Breast epithelium (tissue), 3 donors: Measurements from ENCODE around the gene JCAD.

Experiments
- POLR2A ChIP-seq: fragments of 450-650 bp; IDR thresholded peaks from one replicate; pipeline ENCODE4 v1.6.1; 2016; ENCODE audit warnings: antibody characterized with exemption, mild to moderate bottlenecking, moderate library complexity
- TF ChIP-seq, protein P1 (sequence below), 3 donors: fragments of 450-650 bp; IDR thresholded peaks; one replicate each; pipeline ENCODE4 v1.5.1; 2016 to 2017; ENCODE audit warnings: antibody characterized with exemption in 3 of 3, mild to moderate bottlenecking in 3 of 3, moderate library complexity in 3 of 3

DNA sequence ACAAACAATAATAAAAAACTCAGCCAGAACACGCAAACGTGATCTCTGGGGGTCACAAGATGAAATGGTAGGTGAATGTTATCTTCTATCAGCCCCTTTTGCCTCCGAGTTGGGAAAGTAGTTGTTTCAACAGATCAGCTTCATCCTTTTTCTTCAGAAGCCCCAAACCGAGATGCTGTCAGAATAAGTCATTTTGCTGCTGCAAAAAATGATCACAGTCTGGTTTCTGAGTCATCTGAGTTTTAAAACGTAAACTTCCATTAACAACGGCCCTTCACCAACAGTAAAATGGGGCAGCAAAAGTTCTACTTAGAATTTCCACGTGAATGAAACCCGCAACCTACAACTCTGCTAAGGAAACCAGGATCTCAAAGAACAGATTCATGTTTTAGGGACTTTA lies 44.9 kb downstream of the JCAD start:
- TF ChIP-seq, protein P1, sequence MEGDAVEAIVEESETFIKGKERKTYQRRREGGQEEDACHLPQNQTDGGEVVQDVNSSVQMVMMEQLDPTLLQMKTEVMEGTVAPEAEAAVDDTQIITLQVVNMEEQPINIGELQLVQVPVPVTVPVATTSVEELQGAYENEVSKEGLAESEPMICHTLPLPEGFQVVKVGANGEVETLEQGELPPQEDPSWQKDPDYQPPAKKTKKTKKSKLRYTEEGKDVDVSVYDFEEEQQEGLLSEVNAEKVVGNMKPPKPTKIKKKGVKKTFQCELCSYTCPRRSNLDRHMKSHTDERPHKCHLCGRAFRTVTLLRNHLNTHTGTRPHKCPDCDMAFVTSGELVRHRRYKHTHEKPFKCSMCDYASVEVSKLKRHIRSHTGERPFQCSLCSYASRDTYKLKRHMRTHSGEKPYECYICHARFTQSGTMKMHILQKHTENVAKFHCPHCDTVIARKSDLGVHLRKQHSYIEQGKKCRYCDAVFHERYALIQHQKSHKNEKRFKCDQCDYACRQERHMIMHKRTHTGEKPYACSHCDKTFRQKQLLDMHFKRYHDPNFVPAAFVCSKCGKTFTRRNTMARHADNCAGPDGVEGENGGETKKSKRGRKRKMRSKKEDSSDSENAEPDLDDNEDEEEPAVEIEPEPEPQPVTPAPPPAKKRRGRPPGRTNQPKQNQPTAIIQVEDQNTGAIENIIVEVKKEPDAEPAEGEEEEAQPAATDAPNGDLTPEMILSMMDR (IDR thresholded peaks at IDR 0.05), result no peak
- no peak for TF ChIP-seq POLR2A
